ENCODE measurements around the gene TRPV4.

DNA sequence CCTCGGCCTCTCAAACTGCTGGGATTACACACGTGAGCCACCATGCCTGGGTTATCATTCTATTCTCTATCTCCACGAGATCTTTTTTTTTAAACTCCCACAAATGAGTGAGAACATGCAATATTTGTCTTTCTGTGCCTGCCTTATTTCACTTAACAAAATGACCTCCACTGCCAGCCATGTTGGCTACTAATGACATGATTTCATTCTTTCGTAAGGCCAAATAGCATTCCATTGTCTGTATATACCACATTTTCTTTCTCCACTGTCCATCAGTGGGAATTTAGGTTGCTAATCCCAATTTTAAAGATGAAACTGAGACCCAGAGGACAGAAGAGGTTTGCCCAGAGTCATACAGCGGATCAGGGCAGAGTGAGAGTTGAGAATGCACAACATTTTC lies 10.9 kb upstream of the TRPV4 start:
- TF ChIP-seq, protein P1, sequence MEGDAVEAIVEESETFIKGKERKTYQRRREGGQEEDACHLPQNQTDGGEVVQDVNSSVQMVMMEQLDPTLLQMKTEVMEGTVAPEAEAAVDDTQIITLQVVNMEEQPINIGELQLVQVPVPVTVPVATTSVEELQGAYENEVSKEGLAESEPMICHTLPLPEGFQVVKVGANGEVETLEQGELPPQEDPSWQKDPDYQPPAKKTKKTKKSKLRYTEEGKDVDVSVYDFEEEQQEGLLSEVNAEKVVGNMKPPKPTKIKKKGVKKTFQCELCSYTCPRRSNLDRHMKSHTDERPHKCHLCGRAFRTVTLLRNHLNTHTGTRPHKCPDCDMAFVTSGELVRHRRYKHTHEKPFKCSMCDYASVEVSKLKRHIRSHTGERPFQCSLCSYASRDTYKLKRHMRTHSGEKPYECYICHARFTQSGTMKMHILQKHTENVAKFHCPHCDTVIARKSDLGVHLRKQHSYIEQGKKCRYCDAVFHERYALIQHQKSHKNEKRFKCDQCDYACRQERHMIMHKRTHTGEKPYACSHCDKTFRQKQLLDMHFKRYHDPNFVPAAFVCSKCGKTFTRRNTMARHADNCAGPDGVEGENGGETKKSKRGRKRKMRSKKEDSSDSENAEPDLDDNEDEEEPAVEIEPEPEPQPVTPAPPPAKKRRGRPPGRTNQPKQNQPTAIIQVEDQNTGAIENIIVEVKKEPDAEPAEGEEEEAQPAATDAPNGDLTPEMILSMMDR (IDR thresholded peaks at IDR 0.05), result no peak
- TF ChIP-seq POLR2A (IDR thresholded peaks at IDR 0.05), result no peak
- TF ChIP-seq POLR2AphosphoS5 (IDR thresholded peaks at IDR 0.05), result no peak
- TF ChIP-seq EP300 (IDR thresholded peaks at IDR 0.05), result no peak
